IPS DF 19.7 (cell line): ENCODE results near the gene KANSL1L.
"Not testable (repeated sequence)": the region's sequence is repeated elsewhere in the genome, so short reads cannot be mapped to it uniquely, and the experiment has no call there.

Source experiments
- DNase-seq: peaks from one replicate; pipeline ENCODE4 v3.0.0-alpha.2; 2013; ENCODE audit warnings: low read depth, low spot score

The KANSL1L gene

DNA sequence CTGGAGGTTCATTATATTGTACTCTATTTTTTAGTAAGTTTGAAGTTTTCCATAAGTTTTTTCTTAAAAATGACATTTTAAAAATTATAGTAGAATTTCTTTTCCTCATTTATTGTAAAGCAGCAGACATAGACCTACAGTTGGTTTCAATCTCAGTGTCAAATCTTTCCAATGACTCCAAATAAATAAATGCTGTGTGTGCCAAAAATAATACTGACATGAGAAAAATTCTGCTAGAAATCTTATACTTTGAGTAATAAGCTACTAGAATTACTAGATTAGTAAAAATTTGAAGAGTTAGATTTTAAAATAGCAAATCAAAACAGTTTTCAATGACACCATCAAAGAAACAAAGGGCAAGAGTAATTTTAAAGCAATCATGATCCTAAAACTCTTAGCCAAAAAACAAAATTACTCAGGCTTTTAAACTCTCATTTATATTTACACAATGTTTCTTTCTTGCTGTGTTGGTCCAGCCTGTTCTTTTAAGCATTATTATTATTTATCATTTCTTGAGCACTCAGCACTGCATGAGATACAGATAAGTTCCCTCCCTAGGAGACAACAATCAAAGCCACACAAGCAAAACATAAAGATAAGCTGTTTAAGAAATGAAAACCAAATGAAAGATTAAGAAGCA lies 8.3 kb upstream of the KANSL1L start:
- DNase-seq: no peak

- peak; percentile 72 for DNase-seq
Measured at GRCh38 chr2:210177769-210178168, 6.6 kb upstream of the KANSL1L start.

- not testable (repeated sequence) for DNase-seq
Measured at GRCh38 chr2:210177115-210177514, 5.9 kb upstream of the KANSL1L start.

GRCh38 chr2:210174086-210174485 lies 2.9 kb upstream of the KANSL1L start:
- no peak for DNase-seq

DNA sequence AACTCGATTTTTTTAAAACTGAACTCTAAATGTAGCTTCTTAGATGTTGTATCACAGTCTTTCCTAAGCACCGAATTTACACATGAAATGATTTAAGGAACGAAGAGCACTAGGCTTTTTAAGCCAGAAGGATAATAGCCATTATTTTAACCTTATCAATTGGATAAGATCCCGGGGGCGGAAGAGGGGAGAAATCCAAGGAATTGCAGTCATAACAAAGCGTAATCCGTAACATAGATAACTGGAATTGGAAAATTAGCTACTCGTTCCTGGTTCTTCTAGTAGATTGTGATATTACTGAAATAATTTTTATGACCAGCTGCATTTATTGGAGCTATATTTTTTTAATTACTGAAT lies 988 bp upstream of the KANSL1L start:
- DNase-seq: no peak

DNA sequence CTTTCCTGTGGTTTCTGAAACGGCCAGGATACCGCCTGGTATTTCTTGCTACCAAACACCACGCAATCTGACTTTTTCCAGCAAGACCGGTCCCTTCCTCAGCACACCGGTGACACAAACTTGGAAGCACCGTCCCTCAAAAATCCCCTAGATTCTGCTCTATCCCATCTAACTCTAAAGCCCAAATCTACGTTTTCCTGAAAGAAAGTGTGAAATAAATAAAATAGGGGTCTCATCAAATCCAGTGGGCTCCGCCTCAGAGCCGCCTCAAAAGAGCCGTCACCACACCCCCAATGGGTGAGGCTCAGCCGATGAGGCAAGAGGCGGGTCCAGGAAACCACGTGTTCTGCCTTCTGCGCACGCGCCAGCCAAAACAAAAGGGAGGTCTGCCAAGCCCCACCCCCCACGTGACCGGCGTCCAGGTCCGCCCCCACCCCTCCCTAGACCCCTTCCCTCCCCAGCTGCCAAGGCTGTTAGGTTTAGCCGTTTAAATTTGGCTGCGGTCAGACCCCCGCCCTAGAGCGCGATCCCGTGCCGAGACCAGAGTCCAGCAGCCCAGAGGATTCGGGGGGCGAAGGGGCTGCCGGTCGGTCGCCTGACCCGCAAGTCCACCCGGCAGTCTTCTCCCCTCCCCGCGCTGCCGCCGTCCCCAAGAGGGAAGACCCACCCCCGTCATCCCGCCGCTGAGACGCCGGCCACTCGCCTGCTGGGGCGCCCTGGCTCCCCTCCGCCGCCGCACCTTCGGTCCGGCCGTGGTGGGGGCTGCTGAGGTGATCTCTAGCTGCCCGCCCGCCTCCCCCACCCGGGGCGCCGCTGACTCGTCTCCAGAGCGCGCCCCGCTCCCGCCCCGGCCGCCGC lies 534 bp downstream of the KANSL1L start:
- peak; percentile 73 for DNase-seq

DNA sequence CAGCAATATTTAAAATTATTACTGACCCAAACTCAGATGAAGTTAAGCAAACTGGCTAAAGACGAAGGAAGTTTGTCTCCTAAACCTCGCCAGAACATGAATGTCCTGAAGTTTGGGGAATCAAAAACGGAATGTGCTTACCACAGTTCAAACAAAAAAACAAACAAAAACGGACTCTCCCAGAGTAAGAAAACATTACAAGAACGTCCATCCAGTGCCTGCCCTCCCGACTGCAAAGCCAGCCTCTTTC lies 1.1 kb downstream of the KANSL1L start:
- no peak for DNase-seq

- DNase-seq: no peak
Measured at GRCh38 chr2:210169516-210170195, 1.6 kb downstream of the KANSL1L start.

DNA sequence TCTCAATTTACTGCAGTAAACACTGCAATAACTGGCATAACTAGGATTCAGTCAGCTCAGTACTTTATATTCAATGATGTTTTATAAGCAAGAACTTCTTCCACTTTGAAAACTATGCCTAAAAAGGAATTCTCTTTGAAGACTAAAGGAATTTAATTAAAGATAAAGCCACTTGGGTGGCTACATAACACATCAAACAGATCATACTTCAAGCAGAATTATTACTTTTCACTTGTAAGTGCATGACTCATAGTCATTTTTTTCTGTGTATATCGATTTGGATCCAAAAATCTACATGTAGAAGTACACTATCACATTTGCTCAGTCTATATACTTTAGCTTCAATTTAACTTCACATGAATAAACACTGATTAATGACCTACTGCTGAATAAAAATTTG lies 4.0 kb downstream of the KANSL1L start:
- DNase-seq: no peak

DNA sequence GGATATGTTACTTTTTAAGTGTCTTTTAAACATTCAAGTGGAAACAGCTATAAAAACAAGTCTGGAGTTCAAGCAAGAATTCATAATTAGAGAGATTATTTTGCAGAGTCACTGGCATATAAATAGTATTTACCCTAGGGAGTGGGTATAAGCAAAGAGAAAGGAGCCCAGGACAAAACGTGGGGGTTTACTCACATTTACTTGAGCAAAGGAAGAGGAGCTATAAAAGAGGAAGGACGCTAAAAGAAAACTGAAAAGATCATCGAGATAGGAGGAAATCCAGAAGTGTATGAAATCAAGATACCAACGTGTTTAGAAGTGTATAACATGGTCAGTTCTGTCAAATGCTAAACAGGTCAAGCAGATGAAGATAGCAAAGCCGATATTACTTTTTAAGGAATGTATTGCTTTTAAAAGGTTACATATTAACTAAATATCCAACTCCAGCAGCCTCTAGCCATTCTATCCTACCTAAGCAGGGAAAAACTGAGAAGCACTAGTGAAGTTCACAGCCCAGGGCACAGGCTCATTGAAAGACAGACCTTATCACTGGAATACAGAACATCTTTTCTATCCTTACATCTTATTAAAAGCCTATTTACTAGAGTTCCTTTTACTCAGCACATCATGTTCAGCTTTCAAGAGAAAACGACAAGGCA lies 8.6 kb downstream of the KANSL1L start:
- DNase-seq: no peak

DNA sequence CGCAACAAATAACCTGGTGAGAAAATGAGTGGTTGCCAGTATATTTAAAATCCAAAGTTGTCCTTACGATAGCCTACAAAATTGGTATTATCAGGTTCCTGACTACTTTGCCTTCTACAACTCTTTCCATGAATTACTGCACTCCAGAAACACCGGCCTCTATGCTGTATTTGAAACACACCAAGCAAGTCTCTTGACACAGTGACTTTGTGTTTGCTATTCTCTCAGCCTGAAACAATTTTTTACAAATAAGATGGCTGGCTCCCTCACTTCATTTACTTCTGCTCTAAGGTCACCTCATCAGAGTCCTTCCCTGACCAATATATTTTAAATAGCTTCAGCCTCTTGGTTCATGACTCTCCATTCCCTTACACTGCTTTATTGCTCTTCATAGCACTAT lies 12.2 kb downstream of the KANSL1L start:
- DNase-seq: no peak

DNA sequence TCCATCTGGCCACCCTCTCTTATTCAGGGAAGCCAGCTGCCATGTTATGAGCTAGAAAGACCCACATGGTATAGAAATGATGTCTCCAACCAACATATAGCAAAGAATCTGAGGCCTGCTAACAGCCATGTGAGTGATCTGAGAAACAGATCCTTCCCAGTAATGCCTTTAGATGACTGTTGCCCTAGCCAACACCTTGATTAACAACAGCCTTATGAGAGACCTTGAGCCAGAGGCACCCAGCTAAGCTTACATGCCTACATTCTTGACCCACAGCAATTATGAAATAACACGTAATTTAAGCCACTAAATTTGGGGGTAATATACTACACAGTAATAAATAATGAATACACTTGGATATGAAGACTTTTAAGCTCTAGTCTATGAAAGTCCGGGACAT lies 13.0 kb downstream of the KANSL1L start:
- DNase-seq: no peak

DNA sequence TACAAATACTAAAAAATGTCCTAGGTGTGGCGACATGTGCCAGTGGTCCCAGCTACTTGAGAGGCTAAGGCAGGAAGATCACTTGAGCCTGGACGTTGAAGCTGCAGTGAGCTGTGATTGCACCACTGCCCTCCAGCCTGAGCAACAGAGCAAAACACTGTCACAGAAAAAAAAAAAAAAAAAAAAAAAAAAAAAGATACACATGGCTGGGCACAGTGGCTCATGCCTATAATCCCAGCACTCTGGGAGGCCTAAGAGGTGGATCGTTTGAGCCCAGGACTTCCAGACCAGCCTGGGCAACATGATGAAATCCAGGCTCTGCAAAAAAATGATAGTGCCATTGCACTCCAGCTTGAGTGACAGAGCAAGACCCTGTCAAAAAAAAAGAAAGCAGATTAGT lies 13.7 kb downstream of the KANSL1L start:
- no peak for DNase-seq

DNA sequence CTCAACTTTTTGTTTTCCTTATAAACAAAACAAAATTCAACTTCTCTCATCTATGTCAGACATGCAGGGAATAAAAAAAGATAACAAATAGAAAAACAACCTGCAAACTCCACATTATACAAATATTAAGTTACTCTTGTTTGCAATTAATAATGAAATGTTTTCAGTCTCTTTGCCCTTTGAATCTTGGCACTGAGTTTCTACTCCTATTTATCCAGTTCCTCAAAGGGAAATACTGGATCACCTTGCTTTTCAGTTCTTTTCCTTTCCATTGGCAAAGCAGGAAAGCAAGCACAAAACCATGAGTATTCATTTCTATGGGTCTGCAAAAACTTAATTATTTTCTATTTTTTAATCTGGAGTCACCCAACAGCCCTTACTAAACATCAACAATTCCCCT lies 23.6 kb downstream of the KANSL1L start:
- no peak for DNase-seq

- no peak for DNase-seq
Measured at GRCh38 chr2:210132239-210132638, 39.0 kb downstream of the KANSL1L start.

- DNase-seq: no peak
Measured at GRCh38 chr2:210128961-210129360, 42.2 kb downstream of the KANSL1L start.

DNA sequence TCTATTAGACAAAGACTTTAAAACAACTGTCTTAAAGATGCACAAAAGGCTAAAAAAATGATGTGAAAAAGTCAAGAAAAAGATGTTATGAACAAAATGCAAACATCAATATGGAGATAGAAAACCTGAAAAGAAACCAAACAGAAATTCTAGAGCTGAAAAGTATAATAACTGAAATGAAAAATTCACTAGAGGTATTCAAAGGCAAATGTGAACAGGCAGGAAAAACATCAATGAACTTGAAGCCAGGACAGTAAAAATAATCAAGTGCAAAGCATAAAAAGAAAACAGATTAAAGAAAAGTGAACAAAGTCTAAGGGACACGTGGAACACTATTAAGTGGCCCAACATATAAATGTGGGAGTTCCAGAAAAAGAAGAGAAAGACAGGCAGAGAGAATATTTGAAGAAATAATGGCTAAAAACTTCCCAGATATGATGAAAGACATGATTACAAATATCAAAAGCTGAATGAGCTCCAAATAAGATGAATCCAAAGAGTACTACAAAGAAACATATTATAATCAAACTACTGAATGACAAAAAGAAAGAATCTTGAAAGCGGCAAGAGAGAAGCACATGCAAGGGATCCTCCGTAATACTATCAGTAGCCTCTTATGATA lies 57.5 kb downstream of the KANSL1L start:
- no peak for DNase-seq

GRCh38 chr2:210112871-210113270 lies 58.3 kb downstream of the KANSL1L start:
- no peak for DNase-seq

DNA sequence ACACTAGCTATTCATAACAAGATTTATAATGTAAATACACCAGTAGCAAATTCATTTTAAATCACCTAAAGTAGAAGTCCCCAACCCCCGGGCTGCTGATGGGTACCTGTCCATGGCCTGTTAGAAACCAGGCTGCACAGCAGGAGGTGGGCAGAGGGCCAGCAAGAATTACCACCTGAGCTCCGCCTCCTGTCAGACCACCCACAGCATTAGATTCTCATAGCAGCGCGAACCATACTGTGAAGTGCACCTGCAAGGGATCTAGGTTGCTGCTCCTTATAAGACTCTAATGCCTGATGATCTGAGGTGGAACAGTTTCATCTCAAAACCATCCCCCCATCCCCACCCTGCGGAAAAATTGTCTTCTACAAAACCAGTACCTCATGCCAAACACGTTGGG lies 71.3 kb downstream of the KANSL1L start:
- DNase-seq: peak; percentile 20

DNA sequence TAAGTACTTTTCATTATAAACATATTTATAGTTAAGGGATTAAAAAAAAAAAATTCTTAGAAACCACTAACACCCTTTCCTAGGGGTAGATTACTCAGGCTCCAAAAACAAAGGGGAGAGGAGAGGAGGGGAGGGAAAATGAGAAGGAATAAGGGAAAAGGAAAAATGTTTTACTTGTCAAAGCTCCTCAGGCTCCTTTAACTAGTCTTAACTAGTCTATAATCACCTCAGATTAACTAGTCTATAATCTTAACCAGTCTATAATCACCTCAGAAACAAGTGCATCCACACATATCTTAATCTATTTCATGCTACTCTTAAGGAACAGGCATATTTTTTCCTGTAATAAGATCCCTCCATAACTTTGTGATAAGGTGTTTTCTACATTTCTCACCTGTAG lies 76.4 kb downstream of the KANSL1L start:
- no peak for DNase-seq

- DNase-seq: no peak
Measured at GRCh38 chr2:210092791-210093190, 78.4 kb downstream of the KANSL1L start.

- DNase-seq: no peak
Measured at GRCh38 chr2:210086930-210087329, 84.3 kb downstream of the KANSL1L start.
